Endothelial cell of umbilical vein (primary cell): ENCODE data around the gene GALNT13. TPM values are rescaled to one million over a fixed set of nuclear protein-coding genes. Genes with fewer than 3 reads are reported as not detected.

Experiments
- BruUV-seq: library from RNA; stranded (reverse); fragments of 400-500 nt; replicated peaks from 2 replicates; lab custom pipeline; 2021; lab: Mats Ljungman, UMichigan
- CTCF ChIA-PET: fragments of 300-600, 350-600 bp; sonication (Branson Sonifier 250); formaldehyde crosslinking; loops from one replicate; lab custom pipeline; 2021; ENCODE audit warnings: antibody characterized with exemption, inconsistent platforms; lab: Charles Lee
- POLR2A ChIA-PET: fragments of 300-600, 350-600 bp; sonication (Branson Sonifier 250); formaldehyde crosslinking; loops from one replicate; lab custom pipeline; 2021; ENCODE audit warnings: antibody characterized with exemption, inconsistent platforms; lab: Charles Lee
- DNase-seq: peaks from one replicate; pipeline ENCODE4 v3.0.0-alpha.2; 2011; ENCODE audit warnings: low read depth, low spot score
- FAIRE-seq: peaks from 2 replicates; lab custom pipeline; 2011; peaks lifted over from hg19 to GRCh38; lab: Jason Lieb, UNC
- H2AFZ ChIP-seq: 2 replicates; pipeline ENCODE4 v1.6.0; 2012; ENCODE audit warnings: low read depth, low read length, control low read depth, inconsistent platforms
- H3K27ac ChIP-seq: 2 replicates; pipeline ENCODE4 v1.5.1; 2011; ENCODE audit warnings: low read depth, mild to moderate bottlenecking, control low read depth, low read length, moderate library complexity; ENCODE audit not compliant: insufficient read depth
- H3K27me3 ChIP-seq, 2 experiments: 2 replicates each; pipeline versions ENCODE4 v1.6.0 to v1.6.1; 2011; ENCODE audit warnings: low read length in 2 of 2, mixed read lengths in 1 of 2; ENCODE audit not compliant: control insufficient read depth in 2 of 2, insufficient read depth in 2 of 2
- H3K36me3 ChIP-seq, 2 experiments: 2 replicates in 1 of 2; 3 replicates in 1 of 2; pipeline ENCODE4 v1.5.1; 2011; ENCODE audit warnings: low read length in 2 of 2, mild to moderate bottlenecking in 1 of 2, moderate library complexity in 1 of 2; ENCODE audit not compliant: control insufficient read depth in 2 of 2, insufficient read depth in 2 of 2; ENCODE audit errors: extremely low read depth in 1 of 2
- H3K4me1 ChIP-seq: 3 replicates; pipeline ENCODE4 v1.5.1; 2011; ENCODE audit warnings: mild to moderate bottlenecking, low read length; ENCODE audit not compliant: control insufficient read depth, insufficient read depth; ENCODE audit errors: extremely low read depth
- H3K4me2 ChIP-seq: 2 replicates; pipeline ENCODE4 v1.6.1; 2011; ENCODE audit warnings: low read length, control low read depth, mixed read lengths; ENCODE audit not compliant: insufficient read depth
- H3K4me3 ChIP-seq, 3 experiments: fragments of 200-600 bp in 1 of 3; sonication (generic), shearing (Covaris generic) in 1 of 3; replicated peaks in 1 of 3; 2 replicates each; pipeline ENCODE4 v1.5.1; 2011 to 2016; ENCODE audit warnings: control low read depth in 3 of 3, low read length in 3 of 3, mild to moderate bottlenecking in 2 of 3, inconsistent platforms in 1 of 3, low read depth in 1 of 3, moderate library complexity in 1 of 3; ENCODE audit not compliant: insufficient read depth in 1 of 3
- H3K79me2 ChIP-seq: 2 replicates; pipeline ENCODE4 v1.6.0; 2012; ENCODE audit warnings: low read length, inconsistent platforms; ENCODE audit not compliant: control insufficient read depth, insufficient read depth
- H3K9ac ChIP-seq: replicated peaks from 2 replicates; pipeline ENCODE3; 2011; ENCODE audit warnings: low read length, control low read depth; ENCODE audit not compliant: insufficient read depth; ENCODE audit errors: extremely low read depth
- H3K9me1 ChIP-seq: replicated peaks from 3 replicates; pipeline ENCODE4 v1.6.0; 2011; ENCODE audit warnings: mild to moderate bottlenecking, low read length; ENCODE audit not compliant: control insufficient read depth, insufficient read depth; ENCODE audit errors: extremely low read depth
- H3K9me3 ChIP-seq: replicated peaks from 2 replicates; pipeline ENCODE4 v1.5.1; 2012; ENCODE audit warnings: low read length, inconsistent platforms; ENCODE audit not compliant: control insufficient read depth, insufficient read depth
- H4K20me1 ChIP-seq: replicated peaks from 2 replicates; pipeline ENCODE3; 2011; ENCODE audit warnings: mild to moderate bottlenecking, low read length; ENCODE audit not compliant: control insufficient read depth, insufficient read depth; ENCODE audit errors: extremely low read depth
- EZH2 ChIP-seq: IDR thresholded peaks from 2 replicates; pipeline ENCODE4 v1.6.1; 2012; ENCODE audit warnings: borderline replicate concordance, low read depth, mild to moderate bottlenecking, moderate library complexity, low read length, inconsistent platforms; ENCODE audit not compliant: severe bottlenecking
- JUN ChIP-seq: IDR thresholded peaks from 2 replicates; pipeline ENCODE4 v1.6.1; 2011; ENCODE audit warnings: borderline replicate concordance, low read depth; ENCODE audit not compliant: insufficient read length, insufficient read depth
- MYC ChIP-seq: IDR thresholded peaks from one replicate; pipeline ENCODE4 v1.6.1; 2011; ENCODE audit warnings: mild to moderate bottlenecking, low read depth, low read length
- POLR2A ChIP-seq: IDR thresholded peaks from 2 replicates; pipeline ENCODE4 v1.6.1; 2012; ENCODE audit warnings: low read depth, mild to moderate bottlenecking, control low read depth, low read length
- dilution Hi-C: fragments of 300-500 bp; cut with MboI; formaldehyde crosslinking; loops from one replicate; pipeline ENCODE4 v1.15.0; 2019; ENCODE audit warnings: low sequenced_read_pairs; ENCODE audit not compliant: extremely low pct_ligation_motif_present
- intact Hi-C: fragments of 100-400 bp; cut with micrococcal nuclease; formaldehyde crosslinking; loops from one replicate; pipeline ENCODE4 v1.10.0; 2022
- polyA plus RNA-seq, 4 experiments: library from polyadenylated mRNA; depleted of rRNA in 3 of 4; stranded (reverse) in 3 of 4; unstranded in 1 of 4; fragments of >200 nt; gene quantifications; 2 replicates each; pipeline versions ENCODE4 v1.2.1 to v1.2.3, GENCODE V29; 2011 to 2012; ENCODE audit warnings: missing spikeins in 1 of 4
- total RNA-seq: library from RNA; stranded (reverse); gene quantifications from 2 replicates; pipeline ENCODE4 v1.2.3, GENCODE V29; 2021
- TF ChIP-seq, protein P1 (sequence below), 2 donors: IDR thresholded peaks; 1 replicate in 1 of 2; 2 replicates in 1 of 2; pipeline ENCODE4 v1.5.1; 2011; ENCODE audit warnings: low read length in 2 of 2, mild to moderate bottlenecking in 2 of 2, moderate library complexity in 2 of 2, control low read depth in 1 of 2, inconsistent platforms in 1 of 2, low read depth in 1 of 2; ENCODE audit not compliant: insufficient read depth in 1 of 2; ENCODE audit errors: extremely low read depth in 1 of 2

Gene GALNT13
- total and polyA plus RNA-seq, 2 donors (not counting 3 experiments of a cell fraction or from before 2014, with no cell fraction given), result 0.06 TPM; not detected in 1

DNA sequence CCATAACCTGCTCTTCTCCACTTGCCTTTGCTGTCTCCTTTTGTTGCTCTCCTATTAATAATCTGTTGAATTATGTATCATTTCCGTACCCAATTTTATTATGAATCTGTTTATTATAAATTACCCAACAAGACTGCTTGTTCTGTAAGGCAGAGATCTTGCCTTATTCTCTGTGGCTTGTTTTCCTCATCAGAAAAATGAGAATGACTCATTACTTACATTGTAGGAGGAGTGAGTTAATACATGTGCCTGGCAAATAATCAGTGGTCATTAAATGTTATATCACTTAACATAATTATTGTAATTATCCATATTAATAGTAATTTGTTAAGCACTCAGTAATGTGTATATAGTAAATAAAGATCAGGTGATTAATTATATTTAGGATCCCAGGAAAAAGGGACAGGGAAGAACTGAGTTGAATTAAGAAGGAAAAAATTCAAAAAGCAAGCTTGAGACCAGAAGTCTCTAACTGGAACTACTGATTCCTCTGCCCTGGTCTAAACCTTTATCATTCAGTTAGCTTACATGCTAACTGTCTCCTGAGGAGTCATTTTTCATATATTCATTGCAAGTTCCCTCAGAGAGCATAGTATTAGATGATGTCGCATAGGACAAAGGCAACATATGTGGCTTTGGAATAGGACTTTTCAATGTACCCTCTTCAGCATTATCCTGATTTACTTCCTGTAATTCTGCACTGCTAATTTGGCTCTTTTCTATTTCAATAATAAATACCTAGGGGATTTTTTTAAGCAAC, 335.7 kb downstream of the GALNT13 start:
- intact Hi-C loops, result loop anchor here (1.0 kb wide), 1 partner anchor 17 kb away; no protein-coding TSS in a partner anchor

More for the DNA sequence above, 335.7 kb downstream of the GALNT13 start:
- FAIRE-seq (no peak), DNase-seq (no peak)
- TF ChIP-seq JUN (no peak), POLR2A (no peak), MYC (no peak), EZH2 (no peak)
- TF ChIP-seq, protein P1, sequence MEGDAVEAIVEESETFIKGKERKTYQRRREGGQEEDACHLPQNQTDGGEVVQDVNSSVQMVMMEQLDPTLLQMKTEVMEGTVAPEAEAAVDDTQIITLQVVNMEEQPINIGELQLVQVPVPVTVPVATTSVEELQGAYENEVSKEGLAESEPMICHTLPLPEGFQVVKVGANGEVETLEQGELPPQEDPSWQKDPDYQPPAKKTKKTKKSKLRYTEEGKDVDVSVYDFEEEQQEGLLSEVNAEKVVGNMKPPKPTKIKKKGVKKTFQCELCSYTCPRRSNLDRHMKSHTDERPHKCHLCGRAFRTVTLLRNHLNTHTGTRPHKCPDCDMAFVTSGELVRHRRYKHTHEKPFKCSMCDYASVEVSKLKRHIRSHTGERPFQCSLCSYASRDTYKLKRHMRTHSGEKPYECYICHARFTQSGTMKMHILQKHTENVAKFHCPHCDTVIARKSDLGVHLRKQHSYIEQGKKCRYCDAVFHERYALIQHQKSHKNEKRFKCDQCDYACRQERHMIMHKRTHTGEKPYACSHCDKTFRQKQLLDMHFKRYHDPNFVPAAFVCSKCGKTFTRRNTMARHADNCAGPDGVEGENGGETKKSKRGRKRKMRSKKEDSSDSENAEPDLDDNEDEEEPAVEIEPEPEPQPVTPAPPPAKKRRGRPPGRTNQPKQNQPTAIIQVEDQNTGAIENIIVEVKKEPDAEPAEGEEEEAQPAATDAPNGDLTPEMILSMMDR (IDR thresholded peaks at IDR 0.05; ENCODE audit: extremely low read depth in 1 of 2, insufficient read depth in 1 of 2, low read depth in 1 of 2, low read length in 2 of 2), result no peak
- Histone ChIP-seq H2AFZ (no peak overlapping the region), H3K9ac (no peak overlapping the region), H3K27me3 (no peaks in the 10 kb centered on the region), H3K4me3 (no peak overlapping the region), H3K4me1 (no peaks in the 10 kb centered on the region), H3K79me2 (no peaks in the 10 kb centered on the region), H3K36me3 (no peaks in the 10 kb centered on the region), H3K9me3 (no peaks in the 10 kb centered on the region), H3K4me2 (no peak overlapping the region), H3K27ac (no peak overlapping the region), H4K20me1 (no peaks in the 10 kb centered on the region), H3K9me1 (no peaks in the 10 kb centered on the region)
- no TSS peak for BruUV-seq
- dilution Hi-C loops, result no loop called here
- CTCF ChIA-PET, result no interaction called here
- POLR2A ChIA-PET, result no interaction called here
